K562 (cell line): Measurements from ENCODE around the gene TET2. TPM values are rescaled to one million over a fixed set of nuclear protein-coding genes. Genes with fewer than 3 reads are reported as not detected.
A peak's percentile ranks its signal among the peaks of the same experiment; 100 is the strongest.

Source experiments
- ARID1B ChIP-seq: fragments of 450-650 bp; IDR thresholded peaks from 2 replicates; pipeline ENCODE4 v1.6.1; 2016; ENCODE audit warnings: antibody characterized with exemption, mild to moderate bottlenecking, inconsistent platforms
- CHD4 ChIP-seq: fragments of 200-600 bp; sonication (generic); IDR thresholded peaks from 3 replicates; pipeline ENCODE4 v1.6.1; 2012; ENCODE audit warnings: low read depth, mild to moderate bottlenecking, mixed read lengths, low read length, inconsistent platforms; ENCODE audit not compliant: insufficient read depth, insufficient replicate concordance, poor library complexity, severe bottlenecking
- EGR1 ChIP-seq: fragments of 450-650 bp; conservative IDR thresholded peaks from 2 replicates; pipeline ENCODE4 v1.6.1; 2017; ENCODE audit warnings: mild to moderate bottlenecking
- EHMT2 ChIP-seq: fragments of 450-650 bp; IDR thresholded peaks from 2 replicates; pipeline ENCODE4 v1.6.1; 2018; ENCODE audit warnings: antibody characterized with exemption
- ESRRB ChIP-seq: fragments of 250-450 bp; sonication (Bioruptor Pico); IDR thresholded peaks from 2 replicates; pipeline ENCODE4 v1.5.0; 2020; ENCODE audit warnings: mild to moderate bottlenecking, moderate library complexity, borderline replicate concordance
- HLTF ChIP-seq: fragments of 450-650 bp; IDR thresholded peaks from 2 replicates; pipeline ENCODE4 v1.6.1; 2016
- KDM1A ChIP-seq, 2 experiments: fragments of 450-650 bp; IDR thresholded peaks; 2 replicates each; pipeline ENCODE4 v1.6.1; 2016; ENCODE audit warnings: mild to moderate bottlenecking in 2 of 2
- MCM7 ChIP-seq, 2 experiments: fragments of 450-650 bp; IDR thresholded peaks; 2 replicates each; pipeline ENCODE4 v1.6.1; 2016 to 2018
- MXD1 ChIP-seq: fragments of 250-450 bp; sonication (Bioruptor Pico); IDR thresholded peaks from 2 replicates; pipeline ENCODE4 v1.8.0; 2021; ENCODE audit warnings: borderline replicate concordance, mild to moderate bottlenecking, moderate library complexity; ENCODE audit not compliant: poor library complexity, severe bottlenecking
- NFIC ChIP-seq: fragments of 450-650 bp; IDR thresholded peaks from 2 replicates; pipeline ENCODE4 v1.6.1; 2017; ENCODE audit warnings: mild to moderate bottlenecking, inconsistent platforms
- NR2C2 ChIP-seq, 2 experiments: fragments of 200-800 bp in 1 of 2; sonication (Bioruptor generic) in 1 of 2; sonication (generic) in 1 of 2; formaldehyde crosslinking in 1 of 2; IDR thresholded peaks; 2 replicates each; pipeline versions ENCODE4 v1.6.1 to v1.8.0; 2016 to 2022; ENCODE audit warnings: mild to moderate bottlenecking in 1 of 2, missing compliant biosample characterization in 1 of 2, missing genetic modification characterization in 1 of 2, missing genetic modification reagents in 1 of 2
- NRF1 ChIP-seq, 2 experiments: fragments of 450-650 bp; IDR thresholded peaks in 1 of 2; conservative IDR thresholded peaks in 1 of 2; 2 replicates each; pipeline ENCODE4 v1.6.1; 2014; ENCODE audit warnings: mild to moderate bottlenecking in 2 of 2
- PKNOX1 ChIP-seq: fragments of 450-650 bp; IDR thresholded peaks from 2 replicates; pipeline ENCODE4 v1.6.1; 2016
- PYGO2 ChIP-seq: fragments of 450-650 bp; IDR thresholded peaks from 2 replicates; pipeline ENCODE4 v1.6.1; 2016; ENCODE audit warnings: mild to moderate bottlenecking, missing genetic modification characterization, moderate library complexity, missing compliant biosample characterization
- SAP30 ChIP-seq: fragments of 200-600 bp; sonication (generic); IDR thresholded peaks from 2 replicates; pipeline ENCODE4 v1.6.1; 2012; ENCODE audit warnings: borderline replicate concordance, low read depth, mild to moderate bottlenecking, moderate library complexity, low read length, control low read depth, inconsistent platforms; ENCODE audit not compliant: insufficient read depth, poor library complexity, severe bottlenecking
- TAF1 ChIP-seq: IDR thresholded peaks from 2 replicates; pipeline ENCODE4 v1.6.1; 2011; ENCODE audit warnings: mild to moderate bottlenecking, low read length, moderate library complexity; ENCODE audit not compliant: insufficient read depth, control insufficient read depth, severe bottlenecking; ENCODE audit errors: extremely low read depth
- THRB ChIP-seq: fragments of 450-650 bp; formaldehyde crosslinking; conservative IDR thresholded peaks from 2 replicates; pipeline ENCODE4 v1.4.0; 2022; ENCODE audit warnings: mild to moderate bottlenecking, missing genetic modification characterization
- ZNF384 ChIP-seq: IDR thresholded peaks from 2 replicates; pipeline ENCODE4 v1.6.1; 2012; ENCODE audit warnings: low read depth, low read length, improper control_type of control experiment
- polyA plus RNA-seq, 8 experiments: library from polyadenylated mRNA; depleted of rRNA in 4 of 8; stranded (reverse) in 5 of 8; unstranded in 3 of 8; fragments of >200 nt; fragmentation: Nextera tagmentation in 2 of 8; fragmentation: Illumina TruSeq in 1 of 8; extraction: Ambion mirVana in 2 of 8; extraction: Trizol in 1 of 8; gene quantifications; 2 replicates each; pipeline versions ENCODE4 v1.2.1 to v1.2.3, GENCODE V29; 2011 to 2014; ENCODE audit warnings: inconsistent platforms in 1 of 8, missing spikeins in 1 of 8
- total RNA-seq, 7 experiments: library from RNA; depleted of rRNA in 6 of 7; stranded (reverse); fragments of >200 nt in 6 of 7; fragmentation: Illumina TruSeq in 2 of 7; extraction: Trizol in 2 of 7; gene quantifications; 2 replicates each; pipeline versions ENCODE4 v1.2.1 to v1.2.3, GENCODE V29; 2011 to 2021; ENCODE audit warnings: low replicate concordance in 1 of 7
- TF ChIP-seq, protein P1 (sequence below): fragments of 250-450 bp; sonication (Bioruptor Pico); IDR thresholded peaks from 2 replicates; pipeline ENCODE4 v1.4.0; 2020; ENCODE audit warnings: borderline replicate concordance

TET2 gene
- total and polyA plus RNA-seq, 9 of the 15 experiments (the other 6 are each of a cell fraction or from before 2014, with no cell fraction given), result 0.80 to 11.1 (median 4.9) TPM

DNA sequence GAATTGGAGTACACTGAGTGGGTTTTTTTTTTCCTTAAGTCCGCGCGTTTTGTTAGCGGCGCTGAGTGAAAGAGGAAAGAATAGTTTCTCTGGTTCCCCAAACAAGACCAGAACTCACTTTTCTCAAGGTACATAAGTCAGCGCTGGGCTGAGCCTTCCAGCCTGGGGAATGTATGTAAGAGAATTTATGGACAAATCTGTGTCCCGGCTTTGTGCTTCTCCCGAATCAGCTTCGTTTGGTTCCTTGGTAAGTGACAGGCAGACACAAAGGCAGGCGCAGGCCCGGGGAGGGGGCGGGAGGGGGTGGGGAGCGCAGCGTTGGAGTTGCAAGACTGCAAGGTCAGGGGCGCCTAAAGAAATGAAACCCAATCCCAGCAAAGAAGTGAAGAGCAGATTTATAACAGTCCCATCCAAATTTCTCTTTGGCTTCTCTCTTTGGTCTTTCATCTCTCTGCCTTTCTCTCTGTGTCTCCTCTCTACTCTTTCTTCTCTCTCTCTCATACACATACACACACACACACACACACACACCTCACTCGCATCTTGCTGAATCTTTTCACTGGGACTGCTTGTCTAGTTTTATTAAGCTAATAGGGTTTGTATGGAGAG is 981 bp downstream of the TET2 start (continued):
- 0 out of 2 replicates have a peak, but pooled peaks have one; percentile 46 for TF ChIP-seq THRB (CRISPR knock-in tag)
- peak; percentile 12 for TF ChIP-seq TAF1
- peak in 1 of 2 experiments; percentile 23; a peak in 1 of 4 replicates for TF ChIP-seq NRF1 (conservative IDR thresholded peaks at IDR 0.05 in 1 of 2, IDR thresholded peaks at IDR 0.05 in 1 of 2)
- TF ChIP-seq ESRRB (CRISPR knock-in tag), result no peak
- TF ChIP-seq CHD4, result no peak
- TF ChIP-seq ARID1B, result 0 out of 2 replicates have a peak, but pooled peaks have one; percentile 22
- TF ChIP-seq HLTF, result peak; percentile 69; the same call in 1 of the 2 replicates
- peak; percentile 48 for TF ChIP-seq EGR1
- no peak for TF ChIP-seq NR2C2 (CRISPR knock-in tag; IDR thresholded peaks at IDR 0.05)
- 0 out of 2 replicates have a peak, but pooled peaks have one; percentile 20 for TF ChIP-seq NR2C2 (tag; IDR thresholded peaks at IDR 0.05)
- TF ChIP-seq EHMT2, result 0 out of 2 replicates have a peak, but pooled peaks have one; percentile 27
- no peak for TF ChIP-seq ZNF384
- TF ChIP-seq MCM7 (IDR thresholded peaks at IDR 0.05), result no peak
- TF ChIP-seq MXD1 (CRISPR knock-in tag), result no peak
- TF ChIP-seq, protein P1, sequence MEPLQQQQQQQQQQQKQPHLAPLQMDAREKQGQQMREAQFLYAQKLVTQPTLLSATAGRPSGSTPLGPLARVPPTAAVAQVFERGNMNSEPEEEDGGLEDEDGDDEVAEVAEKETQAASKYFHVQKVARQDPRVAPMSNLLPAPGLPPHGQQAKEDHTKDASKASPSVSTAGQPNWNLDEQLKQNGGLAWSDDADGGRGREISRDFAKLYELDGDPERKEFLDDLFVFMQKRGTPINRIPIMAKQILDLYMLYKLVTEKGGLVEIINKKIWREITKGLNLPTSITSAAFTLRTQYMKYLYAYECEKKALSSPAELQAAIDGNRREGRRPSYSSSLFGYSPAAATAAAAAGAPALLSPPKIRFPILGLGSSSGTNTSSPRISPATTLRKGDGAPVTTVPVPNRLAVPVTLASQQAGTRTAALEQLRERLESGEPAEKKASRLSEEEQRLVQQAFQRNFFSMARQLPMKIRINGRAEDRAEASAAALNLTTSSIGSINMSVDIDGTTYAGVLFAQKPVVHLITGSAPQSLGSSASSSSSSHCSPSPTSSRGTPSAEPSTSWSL (CRISPR knock-in tag), result no peak
- 0 out of 2 replicates have a peak, but pooled peaks have one; percentile 7 for TF ChIP-seq NFIC
- TF ChIP-seq PKNOX1, result peak; percentile 38; the same call in 1 of the 2 replicates
- TF ChIP-seq PYGO2 (tag), result no peak
- TF ChIP-seq SAP30, result no peak
- TF ChIP-seq KDM1A (IDR thresholded peaks at IDR 0.05), result peak; percentile 37 to 57; a peak in 2 of 4 replicates
